SIG-M5 (cell line): ENCODE measurements around the gene OTOP1.
"Not testable (repeated sequence)": the region's sequence is repeated elsewhere in the genome, so short reads cannot be mapped to it uniquely, and the experiment has no call there.

Source experiments
- DNase-seq: peaks from one replicate; lab custom pipeline; 2025; lab: John Stamatoyannopoulos, UW

Gene OTOP1

DNA sequence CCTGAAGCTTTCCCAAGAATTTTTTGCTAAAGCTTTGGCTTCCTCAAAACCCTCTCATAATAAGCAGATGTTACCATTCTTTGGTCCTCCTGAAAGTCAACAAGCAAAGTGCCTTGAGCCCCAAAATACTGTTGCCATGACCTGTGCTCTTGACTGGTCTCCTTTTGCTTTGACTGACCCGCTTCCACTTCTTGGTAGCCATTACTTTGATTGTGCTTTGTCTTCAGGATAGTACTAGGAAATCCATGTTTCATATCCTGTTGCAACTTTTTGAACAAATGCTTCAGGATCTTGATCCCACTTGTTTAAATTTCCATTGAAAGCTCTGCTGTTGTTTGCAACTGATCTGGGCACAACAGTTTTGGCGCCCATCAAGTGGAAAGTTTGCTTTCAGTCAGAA is 6.9 kb upstream of the OTOP1 start:
- no peak for DNase-seq

DNA sequence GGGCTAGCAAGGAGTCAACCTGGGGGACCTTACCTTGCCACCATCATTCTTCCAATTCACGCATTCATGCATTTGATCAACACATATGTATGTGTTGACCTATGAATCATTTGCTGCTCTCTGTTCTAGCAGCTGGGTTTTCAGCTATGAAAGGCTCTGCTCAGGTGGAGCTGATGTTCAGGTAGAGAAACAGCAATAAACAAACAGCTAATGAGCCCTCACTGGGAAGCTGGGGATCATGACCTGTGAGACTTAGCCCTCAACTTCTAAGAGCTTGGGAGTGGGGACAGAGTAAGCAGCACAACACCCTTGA is 1.6 kb upstream of the OTOP1 start:
- no peak for DNase-seq

DNA sequence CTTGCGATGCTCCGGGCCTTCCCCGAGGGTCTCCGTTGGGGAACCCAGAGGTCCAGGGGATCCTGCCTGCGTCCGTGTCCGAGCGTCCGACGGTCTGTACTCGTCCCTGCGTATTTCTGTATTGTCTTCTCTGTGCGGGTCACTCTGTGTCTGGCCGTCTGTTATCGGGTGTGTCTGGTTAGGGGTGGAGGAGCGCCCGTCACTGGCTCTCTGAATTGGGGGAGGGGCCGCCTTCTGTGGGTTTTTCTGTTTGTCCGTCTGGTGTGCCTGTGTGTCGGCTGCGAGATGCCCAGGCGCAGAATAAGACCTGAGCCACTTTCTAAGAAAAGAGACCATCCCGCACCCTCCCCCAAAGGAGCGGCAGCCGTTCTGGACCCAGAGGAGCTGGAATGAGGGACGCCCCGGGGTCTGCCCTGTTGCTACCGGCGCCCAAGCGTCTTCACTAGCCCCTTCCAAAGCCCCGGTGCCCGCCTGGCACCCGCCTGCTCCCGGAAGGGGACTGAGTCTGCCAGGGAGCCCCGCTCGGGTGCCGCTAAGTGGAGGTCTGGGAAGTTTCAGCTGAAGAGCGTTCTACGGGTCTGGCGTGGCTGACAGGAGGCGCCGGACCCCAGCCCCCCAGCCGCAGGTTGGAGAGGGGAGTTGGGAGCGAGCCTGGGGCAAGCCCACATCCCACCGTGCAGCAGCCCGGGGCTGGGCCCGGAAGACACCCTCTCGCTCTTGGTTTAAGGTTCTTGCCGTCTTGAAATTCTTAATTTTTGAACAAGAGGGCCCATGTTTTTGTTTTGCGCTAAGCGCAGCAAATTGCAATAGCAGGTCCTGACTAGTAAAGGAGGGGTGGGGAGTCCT is 1.0 kb upstream of the OTOP1 start:
- DNase-seq = no peak

DNA sequence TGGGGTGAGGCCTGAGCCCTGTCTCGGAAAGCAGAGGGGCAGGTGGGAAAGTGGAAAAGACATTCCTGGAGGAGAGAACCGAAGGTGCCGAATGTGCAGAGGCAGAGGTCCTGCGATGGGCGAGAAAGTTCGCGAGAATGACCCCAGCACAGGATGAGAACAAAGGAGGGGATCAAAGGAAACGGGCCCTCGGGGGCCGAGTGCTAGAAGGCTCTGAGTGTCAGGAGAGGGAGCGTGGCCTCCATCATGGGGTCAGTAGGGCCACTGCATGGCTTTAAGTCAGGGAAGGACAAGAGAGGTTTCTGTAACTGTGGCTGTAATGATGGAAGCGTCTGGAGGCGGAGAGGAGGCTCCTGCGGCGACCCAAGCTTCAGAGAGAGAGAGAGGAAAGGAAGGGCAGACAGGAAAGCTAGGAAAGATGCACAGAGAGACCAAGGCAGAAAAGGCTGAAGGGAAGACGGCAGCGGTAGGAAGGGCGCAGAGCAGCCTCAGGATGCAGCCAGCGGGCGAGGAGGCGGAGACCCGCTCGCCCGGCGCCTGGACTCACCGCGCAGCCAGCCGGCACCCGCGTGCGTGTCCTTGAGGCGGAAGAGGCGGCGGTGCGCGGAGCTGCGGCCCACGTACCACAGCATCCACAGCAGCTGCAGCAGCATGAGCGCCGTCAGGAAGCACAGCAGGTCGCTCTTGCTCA is 669 bp downstream of the OTOP1 start:
- no peak for DNase-seq

DNA sequence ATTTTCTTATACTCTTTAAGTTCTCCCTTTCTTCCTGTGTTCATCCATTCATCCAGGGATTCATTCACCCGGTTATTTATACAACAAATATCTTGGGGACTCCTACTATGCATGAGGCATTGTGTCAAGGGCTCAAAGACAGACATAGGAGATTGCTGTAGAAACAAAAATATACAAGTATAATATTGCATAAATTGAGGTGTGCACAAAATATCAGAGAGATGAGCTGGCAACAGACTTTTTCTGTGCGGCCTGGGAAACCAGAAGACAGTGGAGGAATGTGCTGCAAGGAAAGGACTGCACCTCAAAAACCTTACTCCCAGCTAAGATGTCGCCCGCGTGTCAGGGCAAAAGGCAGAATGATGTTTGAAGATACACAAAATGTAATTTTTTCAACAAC is 9.6 kb downstream of the OTOP1 start:
- no peak for DNase-seq

DNA sequence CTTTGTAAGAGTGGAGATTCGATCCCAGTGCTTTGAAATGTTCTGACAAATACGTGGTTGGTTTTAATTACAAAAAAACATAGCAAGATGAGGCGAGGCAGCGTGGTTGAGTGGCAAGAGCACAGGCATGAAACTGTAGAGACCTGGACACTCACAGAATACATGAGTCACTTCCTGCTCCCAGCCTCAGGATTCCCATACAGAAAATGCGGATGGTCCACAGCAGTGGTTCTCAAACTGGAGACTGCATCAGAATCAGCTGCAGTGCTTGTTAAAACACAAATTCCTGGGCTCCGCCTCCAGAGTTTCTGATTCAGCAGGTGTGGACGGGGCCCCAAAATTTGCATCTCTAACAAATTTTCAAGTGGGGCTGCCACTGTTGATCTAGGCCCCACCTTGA is 10.1 kb downstream of the OTOP1 start:
- DNase-seq = no peak

DNA sequence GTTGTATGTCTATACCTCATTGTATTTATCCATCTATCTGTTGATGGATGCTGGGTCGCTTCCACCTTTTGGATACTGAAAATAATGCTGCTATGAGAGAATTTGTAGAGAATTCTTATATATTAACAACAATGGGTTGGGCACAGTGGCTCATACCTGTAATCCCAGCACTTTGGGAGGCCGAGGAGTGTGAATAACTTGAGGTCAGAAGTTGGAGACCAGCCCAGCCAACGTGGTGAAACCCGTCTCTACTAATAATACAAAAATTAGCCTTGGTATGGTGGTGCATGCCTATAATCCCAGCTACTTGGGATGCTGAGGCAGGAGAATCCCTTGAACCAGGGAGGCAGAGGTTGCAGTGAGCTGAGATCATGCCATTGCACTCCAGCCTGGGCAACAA is 13.1 kb downstream of the OTOP1 start:
- not testable (repeated sequence) for DNase-seq

DNA sequence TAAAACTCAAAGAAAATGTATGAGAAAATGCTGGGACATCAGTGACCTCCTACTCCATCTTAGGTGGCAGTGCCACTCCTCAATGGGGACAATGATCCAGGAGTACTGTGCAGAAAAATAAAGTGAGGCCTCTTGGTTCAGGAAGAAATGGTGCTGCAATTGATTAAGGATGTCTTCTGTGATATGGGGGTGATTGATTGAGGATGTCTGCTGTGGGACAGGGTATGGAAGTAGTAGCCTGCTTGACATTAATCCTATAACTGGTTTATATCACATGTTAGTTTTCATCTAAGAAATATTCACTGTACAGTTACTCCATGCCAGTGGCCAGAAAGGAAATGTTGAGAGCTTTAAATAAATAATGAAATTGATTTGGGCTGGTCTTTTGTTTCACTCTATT is 20.5 kb downstream of the OTOP1 start:
- DNase-seq = no peak

DNA sequence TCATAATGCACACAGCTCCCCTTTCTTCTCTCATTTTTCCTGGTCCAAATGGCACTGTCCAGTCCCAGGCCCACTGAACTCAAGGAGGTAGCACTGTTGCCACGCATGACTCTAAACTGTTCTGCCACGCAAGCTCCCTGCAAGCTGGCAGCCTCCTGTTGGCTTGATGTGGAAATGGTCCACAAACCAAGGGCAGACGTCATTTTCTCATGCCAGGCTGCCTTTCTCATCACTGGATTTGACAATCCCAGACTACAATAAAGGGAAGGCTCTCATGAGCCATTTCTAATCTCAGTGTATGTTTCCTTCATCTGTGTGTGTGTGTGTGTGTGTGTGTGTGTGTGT is 22.4 kb downstream of the OTOP1 start:
- no peak for DNase-seq

DNA sequence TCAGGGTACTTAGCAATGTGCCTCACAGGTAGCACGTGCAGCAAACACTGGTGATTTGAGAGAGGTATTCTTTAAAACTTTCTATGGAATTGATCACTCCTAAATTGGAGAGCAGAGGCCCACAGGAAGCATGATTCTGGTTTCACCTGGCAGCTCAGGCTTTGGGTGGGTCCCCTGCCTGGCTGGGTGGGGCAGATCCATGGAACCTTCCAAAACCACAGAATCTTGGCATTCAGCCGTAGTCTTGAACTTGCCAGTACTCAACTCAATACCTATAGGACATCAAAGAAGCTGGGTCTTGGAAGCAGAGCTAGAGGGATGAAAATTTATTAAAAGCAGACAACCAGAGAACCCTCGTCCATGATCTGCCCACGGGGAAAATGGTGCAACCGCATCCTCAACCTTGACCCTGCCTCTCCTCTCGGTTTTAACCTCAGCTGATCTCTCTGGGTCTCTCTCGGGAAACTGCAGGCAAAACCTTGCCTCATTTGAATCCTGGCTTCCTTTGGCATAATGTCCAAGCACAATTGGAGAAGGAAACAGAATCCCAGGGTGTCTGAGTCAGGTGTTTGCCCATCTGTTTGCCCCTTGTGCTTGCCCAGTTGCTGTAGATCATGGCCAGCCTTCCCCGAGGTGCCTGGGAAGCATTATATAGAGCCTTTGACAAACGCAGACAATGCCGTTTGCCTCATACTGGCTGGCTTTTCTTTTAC is 22.9 kb downstream of the OTOP1 start:
- no peak for DNase-seq

DNA sequence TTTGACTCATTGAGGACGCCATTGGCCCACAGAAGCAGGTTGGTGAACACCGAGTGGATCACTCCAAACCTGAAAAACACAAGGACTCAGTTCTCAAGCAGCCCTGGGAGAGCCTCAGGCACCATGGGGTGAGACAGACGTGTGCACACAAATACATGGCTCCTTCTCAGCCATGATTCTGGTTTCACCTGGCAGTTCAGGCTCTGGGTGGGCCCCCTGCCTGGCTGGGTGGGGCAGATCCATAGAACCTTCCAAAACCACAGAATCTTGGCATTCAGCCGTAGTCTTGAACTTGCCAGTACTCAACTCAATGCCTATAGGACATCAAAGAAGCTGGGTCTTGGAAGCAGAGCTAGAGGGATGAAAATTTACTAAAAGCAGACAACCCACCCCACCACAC is 24.2 kb downstream of the OTOP1 start:
- no peak for DNase-seq

DNA sequence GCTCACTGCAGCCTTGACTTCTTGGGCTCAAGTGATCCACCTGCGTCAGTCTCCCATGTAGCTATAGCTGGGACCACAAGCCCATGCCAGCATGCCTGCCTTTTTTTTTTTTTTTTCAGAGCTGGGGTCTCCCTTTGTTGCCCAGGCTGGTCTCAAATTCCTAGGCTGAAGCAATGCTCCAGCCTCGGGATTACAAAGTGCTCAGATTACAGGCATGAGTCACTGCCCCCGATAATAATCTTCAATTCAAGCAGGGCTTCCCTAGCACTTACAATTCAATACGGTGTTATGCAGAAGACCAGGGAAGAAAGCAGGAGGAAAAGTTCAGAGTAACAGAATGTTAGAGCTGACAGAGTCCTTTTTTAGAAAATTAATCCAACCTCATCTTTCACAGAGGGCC is 26.1 kb downstream of the OTOP1 start:
- no peak for DNase-seq

DNA sequence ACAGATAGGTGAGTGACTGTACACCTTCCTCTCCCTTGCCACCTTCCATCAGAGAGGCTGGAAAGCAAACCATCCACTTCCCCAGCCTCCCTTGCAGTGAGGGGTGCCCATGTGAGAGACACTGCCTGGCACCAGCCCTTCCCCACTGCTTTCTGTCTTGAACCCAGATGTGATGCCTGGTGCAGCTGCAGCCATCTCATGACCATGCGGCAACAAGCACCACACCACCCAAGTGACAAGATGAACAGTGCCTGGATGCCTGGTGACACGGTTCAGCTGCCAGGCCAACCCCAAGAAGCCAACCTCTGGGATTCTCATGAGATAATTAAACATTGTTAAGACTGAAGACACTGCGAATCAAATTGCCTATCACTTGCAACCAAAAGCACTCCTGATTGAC is 31.4 kb downstream of the OTOP1 start:
- DNase-seq = no peak

DNA sequence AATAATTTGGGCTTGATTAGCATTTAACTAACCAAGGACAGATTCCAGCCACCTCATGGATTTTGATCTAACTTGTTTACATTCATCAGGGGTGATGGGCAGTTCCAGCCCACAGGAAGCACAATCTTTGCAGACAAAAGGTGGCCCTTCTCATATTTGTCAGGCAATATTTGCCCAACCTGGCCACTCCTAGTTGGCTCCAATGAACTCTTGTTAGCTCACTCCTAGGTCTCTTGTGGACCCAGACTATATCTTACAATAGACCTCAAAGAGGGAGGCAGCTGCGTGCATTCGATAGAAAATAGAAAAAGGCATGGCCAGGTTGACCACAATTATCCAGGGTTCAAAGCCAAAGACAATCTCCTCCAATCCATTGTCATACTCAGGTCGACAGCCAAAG is 38.2 kb downstream of the OTOP1 start:
- DNase-seq = not testable (repeated sequence)

DNA sequence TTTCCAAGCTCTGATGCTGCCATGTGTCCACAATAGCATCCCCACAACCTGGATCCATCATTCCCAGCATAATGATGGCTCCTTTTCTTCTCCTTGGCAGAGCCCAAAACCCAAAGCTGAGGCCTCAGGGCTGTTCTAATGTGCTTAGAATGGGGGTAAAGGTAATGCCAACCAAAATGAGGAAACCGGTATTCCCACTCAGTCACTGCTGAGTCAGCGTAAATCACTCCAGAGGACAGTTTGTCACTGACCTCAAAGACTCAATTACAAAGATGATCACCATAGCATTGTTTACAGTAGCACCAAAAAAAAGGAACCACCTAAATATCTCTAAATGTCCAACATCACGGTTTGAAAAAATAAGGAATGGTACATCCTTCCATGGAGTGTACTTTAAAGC is 41.2 kb downstream of the OTOP1 start:
- DNase-seq = no peak

DNA sequence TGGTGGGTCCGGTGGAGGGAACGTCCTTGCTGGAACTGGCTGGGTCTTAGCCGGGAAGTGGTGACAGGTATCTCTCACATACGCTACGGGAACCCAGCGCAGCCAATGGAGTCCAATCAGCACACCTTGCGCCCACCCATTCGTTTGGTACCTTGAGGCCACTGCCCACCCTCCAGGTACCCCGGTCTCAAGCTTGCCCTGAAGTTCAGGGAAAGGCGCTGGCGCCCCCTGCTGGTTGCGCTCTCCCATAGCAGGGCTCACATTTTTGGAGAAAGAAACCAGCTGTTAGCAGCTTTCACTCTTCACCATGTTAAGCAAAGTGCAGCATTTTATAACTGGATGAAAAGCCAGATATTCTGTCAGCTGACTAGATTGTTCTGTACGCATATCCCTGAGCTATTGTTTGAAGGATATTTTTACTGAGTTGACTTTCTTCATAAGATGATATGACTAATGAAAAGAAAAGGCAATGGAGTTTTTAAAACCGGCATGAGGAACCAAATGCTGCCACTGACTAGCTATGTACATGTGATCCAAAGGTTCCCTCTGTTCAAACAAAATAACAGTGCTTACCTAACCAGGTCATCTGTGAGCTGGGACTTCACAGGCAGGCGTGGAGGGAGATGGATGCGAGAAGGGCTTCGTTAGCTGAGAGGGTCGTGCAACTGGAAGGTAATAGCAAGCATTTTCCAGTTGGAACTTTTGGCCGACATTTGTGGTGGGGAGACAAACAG is 43.7 kb downstream of the OTOP1 start:
- DNase-seq = no peak

DNA sequence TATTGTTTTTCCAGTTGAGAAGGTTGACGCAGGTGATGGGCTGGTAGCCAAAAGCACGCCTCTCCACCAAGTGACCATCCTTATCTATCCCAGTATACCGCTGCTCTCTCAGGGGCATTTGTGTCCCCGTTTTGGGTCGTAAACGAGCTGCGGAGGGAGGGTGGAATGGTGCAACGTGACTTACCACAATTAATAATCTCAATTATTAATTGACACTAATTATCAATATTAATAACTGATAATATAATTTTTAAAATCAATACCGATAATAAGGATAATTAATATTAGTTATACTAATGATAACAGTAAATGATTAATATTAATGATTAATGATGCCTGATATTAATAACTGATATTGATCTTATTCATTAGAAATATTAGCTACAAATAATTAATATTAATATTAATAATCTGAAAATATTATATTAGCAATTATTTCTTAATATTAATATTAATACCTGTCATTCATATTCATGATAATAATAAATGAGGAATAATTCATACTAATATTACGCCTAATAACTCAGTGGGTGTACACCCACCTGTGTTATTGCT is 56.1 kb downstream of the OTOP1 start:
- no peak for DNase-seq

DNA sequence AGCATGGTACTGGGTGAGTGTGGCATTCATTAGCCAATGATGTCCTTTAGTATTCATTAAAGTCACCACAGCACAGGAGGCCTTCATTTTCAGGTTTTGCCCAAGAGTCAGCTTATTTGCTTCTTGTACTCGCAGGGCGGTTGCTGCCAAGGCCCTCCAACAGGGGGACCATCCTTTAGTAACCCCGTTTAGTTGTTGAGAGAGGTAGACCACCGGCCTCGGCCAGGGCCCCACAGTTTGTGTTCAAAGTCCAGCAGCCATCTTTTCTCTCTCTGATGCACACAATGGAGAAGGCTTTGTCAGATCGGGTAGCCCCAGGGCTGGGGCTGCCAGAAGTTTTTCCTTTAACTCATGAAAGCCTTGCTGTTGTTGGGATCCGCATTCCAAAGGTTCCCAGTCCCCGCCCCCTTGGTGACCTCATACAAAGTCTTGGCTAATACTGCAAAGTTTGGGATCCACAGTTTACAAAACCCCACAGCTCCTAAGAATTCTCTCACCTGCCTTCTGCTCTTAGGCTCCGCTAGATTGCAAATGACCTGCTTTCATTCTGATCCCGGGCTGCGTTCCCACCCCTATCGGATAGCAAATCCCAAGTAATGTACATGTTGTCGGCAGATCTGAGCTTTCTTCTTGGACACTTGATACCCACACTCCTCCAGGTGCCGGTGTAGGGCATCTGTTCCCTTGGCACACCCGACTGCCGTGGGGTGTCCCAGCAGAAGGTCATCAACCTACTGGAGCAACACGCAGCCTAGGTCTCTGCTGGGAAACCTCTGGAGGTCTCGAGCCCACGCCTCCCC is 58.5 kb downstream of the OTOP1 start:
- not testable (repeated sequence) for DNase-seq

DNA sequence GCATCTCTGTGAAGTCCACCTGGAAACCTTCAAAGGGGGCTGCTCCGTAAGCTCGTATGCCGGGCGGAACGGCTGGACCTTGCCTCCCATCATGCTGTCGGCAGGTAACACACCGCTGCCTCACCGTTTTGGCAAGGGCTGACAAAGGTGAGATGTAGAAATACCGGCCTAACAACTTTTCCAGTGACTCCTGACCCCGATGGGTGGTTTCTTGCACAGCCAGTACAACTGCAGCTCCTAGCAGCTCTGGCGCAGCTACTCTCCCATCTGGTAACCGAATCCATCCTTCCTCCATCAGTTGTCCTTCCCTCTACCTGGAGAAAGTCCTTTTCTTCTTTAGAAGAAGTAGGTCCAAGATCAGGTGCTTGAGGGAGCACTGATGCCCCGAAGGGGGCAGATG is 59.7 kb downstream of the OTOP1 start:
- not testable (repeated sequence) for DNase-seq

DNA sequence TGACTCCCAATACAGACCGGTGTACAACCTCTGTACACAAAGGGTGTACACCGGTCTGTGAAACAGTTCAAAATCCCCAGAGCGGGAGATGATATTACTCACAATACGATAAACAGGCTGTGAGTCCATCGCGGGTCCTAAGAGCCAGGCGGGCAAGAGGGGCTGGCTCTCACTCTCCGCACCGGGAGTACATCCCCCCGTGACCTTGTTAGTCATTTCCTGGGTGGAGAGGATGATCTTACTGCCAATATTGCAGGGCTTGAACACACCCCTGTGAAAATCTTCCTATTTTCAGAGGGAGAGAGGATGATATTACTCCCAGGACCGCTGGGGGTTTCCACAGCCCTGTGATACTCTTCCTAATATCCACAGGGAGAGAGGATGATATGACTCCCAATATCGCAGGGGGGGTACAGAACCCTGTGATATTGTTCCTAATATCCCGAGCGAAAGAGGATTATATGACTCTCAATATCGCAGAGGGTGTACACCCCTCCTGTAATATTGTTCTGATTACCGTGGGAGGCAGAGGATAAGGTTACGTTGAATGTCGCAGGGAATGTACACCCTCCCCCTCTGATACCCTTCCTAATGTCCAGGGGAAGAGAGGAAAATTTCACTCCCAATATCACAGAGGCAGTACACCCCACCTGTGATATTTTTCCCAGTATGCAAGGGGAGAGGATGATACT is 60.9 kb downstream of the OTOP1 start:
- not testable (repeated sequence) for DNase-seq
